C1 segment of cervical spinal cord (tissue), 14 donors: ENCODE measurements around the gene VAC14.
A peak's percentile ranks its signal among the peaks of the same experiment; 100 is the strongest.

Source experiments
- DNase-seq, 14 donors: peaks; one replicate each; lab custom pipeline; 2025; lab: John Stamatoyannopoulos, UW

VAC14 gene

GRCh38 chr16:70764632-70765031, 36.3 kb downstream of the VAC14 start:
- DNase-seq: no peak

GRCh38 chr16:70760221-70760620, 40.7 kb downstream of the VAC14 start:
- DNase-seq: no peak

- DNase-seq: no peak
Measured at GRCh38 chr16:70759666-70760065, 41.3 kb downstream of the VAC14 start.

- DNase-seq: no peak
Measured at GRCh38 chr16:70758786-70759185, 42.2 kb downstream of the VAC14 start.

- peak in 2 of 14 donors; percentile 16 to 50 for DNase-seq
Measured at GRCh38 chr16:70757183-70757582, 43.8 kb downstream of the VAC14 start.

GRCh38 chr16:70756071-70756470, 44.9 kb downstream of the VAC14 start:
- peak in 1 of 14 donors; percentile 24 for DNase-seq

- peak in 6 of 14 donors; percentile 13 to 45 (median 35) for DNase-seq
Measured at GRCh38 chr16:70754851-70755600, 45.9 kb downstream of the VAC14 start.

- no peak for DNase-seq
Measured at GRCh38 chr16:70754371-70754770, 46.6 kb downstream of the VAC14 start.

GRCh38 chr16:70753694-70754325, 47.1 kb downstream of the VAC14 start:
- DNase-seq: no peak

GRCh38 chr16:70753228-70753627, 47.7 kb downstream of the VAC14 start:
- DNase-seq: peak in 1 of 14 donors; percentile 47

- DNase-seq: no peak
Measured at GRCh38 chr16:70752426-70752825, 48.5 kb downstream of the VAC14 start.

GRCh38 chr16:70751593-70751992, 49.4 kb downstream of the VAC14 start:
- DNase-seq: no peak

- peak in 5 of 14 donors; percentile 15 to 82 (median 24) for DNase-seq
Measured at GRCh38 chr16:70750893-70751467, 50.0 kb downstream of the VAC14 start.

- peak in 8 of 14 donors; percentile 20 to 80 (median 44) for DNase-seq
Measured at GRCh38 chr16:70749681-70750601, 51.0 kb downstream of the VAC14 start.

GRCh38 chr16:70749006-70749678, 51.8 kb downstream of the VAC14 start:
- no peak for DNase-seq

GRCh38 chr16:70747703-70748631, 53.0 kb downstream of the VAC14 start:
- no peak for DNase-seq

GRCh38 chr16:70746708-70747424, 54.1 kb downstream of the VAC14 start:
- peak in 1 of 14 donors; percentile 74 for DNase-seq

- peak in 6 of 14 donors; percentile 27 to 82 (median 42) for DNase-seq
Measured at GRCh38 chr16:70746040-70746707, 54.8 kb downstream of the VAC14 start.
